ENCODE data around the gene SYT14. TPM values are rescaled to one million over a fixed set of nuclear protein-coding genes. Genes with fewer than 3 reads are reported as not detected.

Gene SYT14
- total RNA-seq, 1 experiment from 2014 or later = 12.0 TPM

DNA sequence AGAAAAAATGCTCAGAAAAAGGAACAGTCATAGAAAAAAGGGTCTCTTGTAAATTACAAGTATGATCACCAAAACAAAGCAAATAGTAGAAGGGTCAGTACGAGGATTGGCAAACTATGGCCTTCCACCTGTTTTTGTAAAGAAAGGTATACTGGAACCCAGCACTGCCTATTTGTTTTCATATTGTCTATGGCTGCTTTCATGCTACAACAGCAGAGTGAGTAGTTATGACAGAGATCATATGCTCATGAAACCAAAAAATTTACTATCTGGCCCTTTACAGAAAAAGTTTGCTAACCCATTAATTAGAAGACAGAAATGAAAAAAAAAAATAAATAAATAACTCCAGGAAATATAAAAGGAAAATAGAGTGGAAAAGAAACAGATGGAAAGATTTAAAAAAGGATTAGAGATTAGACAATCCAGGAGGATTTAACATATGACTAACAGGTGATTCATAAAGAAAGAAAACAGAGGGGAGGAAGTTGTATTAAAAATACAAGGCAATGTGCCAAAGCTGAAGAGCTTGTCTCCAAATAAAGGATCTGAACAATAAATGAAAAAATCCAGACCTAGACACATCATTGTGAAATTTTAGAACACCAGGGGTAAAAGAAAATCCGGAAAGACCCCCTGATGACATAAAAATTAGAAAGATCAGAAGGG lies 186.0 kb downstream of the SYT14 start:
- Mint-ChIP-seq H3K36me3 (no peaks in the 10 kb centered on the region), H3K27ac (no peak overlapping the region), H3K4me3 (no peak overlapping the region), H3K27me3 (ENCODE audit: low read depth) (no peaks in the 10 kb centered on the region), H3K9me3 (0 out of 2 replicates have a peak, but pooled peaks cover 3% of the 10 kb centered on the region), H3K4me1 (peaks cover 11% of the 10 kb centered on the region)
- DNase-seq (ENCODE audit: low spot score) (no peak), ATAC-seq (no peak)
- TF ChIP-seq STAT6 (CRISPR knock-in tag; conservative IDR thresholded peaks at IDR 0.05; ENCODE audit: low read depth) (no peak), ZNF416 (CRISPR knock-in tag; IDR thresholded peaks at IDR 0.05) (no peak), NR3C1 (CRISPR knock-in tag; conservative IDR thresholded peaks at IDR 0.05; ENCODE audit: low read depth) (no peak), HMGA2 (CRISPR knock-in tag; IDR thresholded peaks at IDR 0.05) (no peak)
- TF ChIP-seq, protein P1, sequence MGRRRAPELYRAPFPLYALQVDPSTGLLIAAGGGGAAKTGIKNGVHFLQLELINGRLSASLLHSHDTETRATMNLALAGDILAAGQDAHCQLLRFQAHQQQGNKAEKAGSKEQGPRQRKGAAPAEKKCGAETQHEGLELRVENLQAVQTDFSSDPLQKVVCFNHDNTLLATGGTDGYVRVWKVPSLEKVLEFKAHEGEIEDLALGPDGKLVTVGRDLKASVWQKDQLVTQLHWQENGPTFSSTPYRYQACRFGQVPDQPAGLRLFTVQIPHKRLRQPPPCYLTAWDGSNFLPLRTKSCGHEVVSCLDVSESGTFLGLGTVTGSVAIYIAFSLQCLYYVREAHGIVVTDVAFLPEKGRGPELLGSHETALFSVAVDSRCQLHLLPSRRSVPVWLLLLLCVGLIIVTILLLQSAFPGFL (CRISPR knock-in tag; IDR thresholded peaks at IDR 0.05; ENCODE audit: borderline replicate concordance) = no peak
- TF ChIP-seq, protein P2, sequence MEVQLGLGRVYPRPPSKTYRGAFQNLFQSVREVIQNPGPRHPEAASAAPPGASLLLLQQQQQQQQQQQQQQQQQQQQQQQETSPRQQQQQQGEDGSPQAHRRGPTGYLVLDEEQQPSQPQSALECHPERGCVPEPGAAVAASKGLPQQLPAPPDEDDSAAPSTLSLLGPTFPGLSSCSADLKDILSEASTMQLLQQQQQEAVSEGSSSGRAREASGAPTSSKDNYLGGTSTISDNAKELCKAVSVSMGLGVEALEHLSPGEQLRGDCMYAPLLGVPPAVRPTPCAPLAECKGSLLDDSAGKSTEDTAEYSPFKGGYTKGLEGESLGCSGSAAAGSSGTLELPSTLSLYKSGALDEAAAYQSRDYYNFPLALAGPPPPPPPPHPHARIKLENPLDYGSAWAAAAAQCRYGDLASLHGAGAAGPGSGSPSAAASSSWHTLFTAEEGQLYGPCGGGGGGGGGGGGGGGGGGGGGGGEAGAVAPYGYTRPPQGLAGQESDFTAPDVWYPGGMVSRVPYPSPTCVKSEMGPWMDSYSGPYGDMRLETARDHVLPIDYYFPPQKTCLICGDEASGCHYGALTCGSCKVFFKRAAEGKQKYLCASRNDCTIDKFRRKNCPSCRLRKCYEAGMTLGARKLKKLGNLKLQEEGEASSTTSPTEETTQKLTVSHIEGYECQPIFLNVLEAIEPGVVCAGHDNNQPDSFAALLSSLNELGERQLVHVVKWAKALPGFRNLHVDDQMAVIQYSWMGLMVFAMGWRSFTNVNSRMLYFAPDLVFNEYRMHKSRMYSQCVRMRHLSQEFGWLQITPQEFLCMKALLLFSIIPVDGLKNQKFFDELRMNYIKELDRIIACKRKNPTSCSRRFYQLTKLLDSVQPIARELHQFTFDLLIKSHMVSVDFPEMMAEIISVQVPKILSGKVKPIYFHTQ (CRISPR knock-in tag; IDR thresholded peaks at IDR 0.05) = no peak
- TF ChIP-seq, protein P3, sequence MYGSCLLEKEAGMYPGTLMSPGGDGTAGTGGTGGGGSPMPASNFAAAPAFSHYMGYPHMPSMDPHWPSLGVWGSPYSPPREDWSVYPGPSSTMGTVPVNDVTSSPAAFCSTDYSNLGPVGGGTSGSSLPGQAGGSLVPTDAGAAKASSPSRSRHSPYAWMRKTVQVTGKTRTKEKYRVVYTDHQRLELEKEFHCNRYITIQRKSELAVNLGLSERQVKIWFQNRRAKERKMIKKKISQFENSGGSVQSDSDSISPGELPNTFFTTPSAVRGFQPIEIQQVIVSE (CRISPR knock-in tag; IDR thresholded peaks at IDR 0.05; ENCODE audit: borderline replicate concordance) = no peak
- POLR2A ChIA-PET = no interaction called here
- CTCF ChIA-PET = no interaction called here

DNA sequence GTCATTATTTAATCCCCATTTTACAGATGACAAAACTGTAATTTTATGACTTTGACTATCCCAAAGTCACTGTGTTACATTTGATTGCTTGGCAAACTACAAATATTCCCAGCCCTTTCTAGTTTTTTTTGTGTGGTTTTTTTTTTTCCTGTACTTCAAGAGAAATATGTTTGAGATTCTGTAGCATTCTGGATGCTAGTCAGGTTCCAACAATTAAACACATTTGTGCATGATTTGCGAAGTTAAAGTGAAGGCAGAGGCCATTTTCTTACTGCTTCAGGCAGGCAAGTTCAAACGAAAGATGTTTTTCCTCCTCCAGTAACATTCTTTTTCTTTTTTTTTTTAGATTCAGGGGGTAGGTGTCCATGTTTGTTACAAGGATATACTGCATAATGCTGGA lies 186.7 kb downstream of the SYT14 start:
- TF ChIP-seq, protein P4, sequence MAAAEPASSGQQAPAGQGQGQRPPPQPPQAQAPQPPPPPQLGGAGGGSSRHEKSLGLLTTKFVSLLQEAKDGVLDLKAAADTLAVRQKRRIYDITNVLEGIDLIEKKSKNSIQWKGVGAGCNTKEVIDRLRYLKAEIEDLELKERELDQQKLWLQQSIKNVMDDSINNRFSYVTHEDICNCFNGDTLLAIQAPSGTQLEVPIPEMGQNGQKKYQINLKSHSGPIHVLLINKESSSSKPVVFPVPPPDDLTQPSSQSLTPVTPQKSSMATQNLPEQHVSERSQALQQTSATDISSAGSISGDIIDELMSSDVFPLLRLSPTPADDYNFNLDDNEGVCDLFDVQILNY (CRISPR knock-in tag; IDR thresholded peaks at IDR 0.05) = no peak
- TF ChIP-seq SMAD4 (CRISPR knock-in tag; IDR thresholded peaks at IDR 0.05) = no peak
- TF ChIP-seq, protein P5, sequence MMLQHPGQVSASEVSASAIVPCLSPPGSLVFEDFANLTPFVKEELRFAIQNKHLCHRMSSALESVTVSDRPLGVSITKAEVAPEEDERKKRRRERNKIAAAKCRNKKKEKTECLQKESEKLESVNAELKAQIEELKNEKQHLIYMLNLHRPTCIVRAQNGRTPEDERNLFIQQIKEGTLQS (CRISPR knock-in tag; conservative IDR thresholded peaks at IDR 0.05) = no peak
- TF ChIP-seq SMAD3 (CRISPR knock-in tag; IDR thresholded peaks at IDR 0.05; ENCODE audit: borderline replicate concordance) = no peak
- TF ChIP-seq ZNF263 (CRISPR knock-in tag; IDR thresholded peaks at IDR 0.05; ENCODE audit: low read depth) = no peak
- TF ChIP-seq, protein P6, sequence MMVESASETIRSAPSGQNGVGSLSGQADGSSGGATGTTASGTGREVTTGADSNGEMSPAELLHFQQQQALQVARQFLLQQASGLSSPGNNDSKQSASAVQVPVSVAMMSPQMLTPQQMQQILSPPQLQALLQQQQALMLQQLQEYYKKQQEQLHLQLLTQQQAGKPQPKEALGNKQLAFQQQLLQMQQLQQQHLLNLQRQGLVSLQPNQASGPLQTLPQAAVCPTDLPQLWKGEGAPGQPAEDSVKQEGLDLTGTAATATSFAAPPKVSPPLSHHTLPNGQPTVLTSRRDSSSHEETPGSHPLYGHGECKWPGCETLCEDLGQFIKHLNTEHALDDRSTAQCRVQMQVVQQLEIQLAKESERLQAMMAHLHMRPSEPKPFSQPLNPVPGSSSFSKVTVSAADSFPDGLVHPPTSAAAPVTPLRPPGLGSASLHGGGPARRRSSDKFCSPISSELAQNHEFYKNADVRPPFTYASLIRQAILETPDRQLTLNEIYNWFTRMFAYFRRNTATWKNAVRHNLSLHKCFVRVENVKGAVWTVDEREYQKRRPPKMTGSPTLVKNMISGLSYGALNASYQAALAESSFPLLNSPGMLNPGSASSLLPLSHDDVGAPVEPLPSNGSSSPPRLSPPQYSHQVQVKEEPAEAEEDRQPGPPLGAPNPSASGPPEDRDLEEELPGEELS (CRISPR knock-in tag; IDR thresholded peaks at IDR 0.05) = no peak
- TF ChIP-seq FOXK1 (CRISPR knock-in tag; IDR thresholded peaks at IDR 0.05) = no peak
- TF ChIP-seq, protein P1 (CRISPR knock-in tag; IDR thresholded peaks at IDR 0.05; ENCODE audit: borderline replicate concordance) = no peak
- no peak for TF ChIP-seq MYBL2 (CRISPR knock-in tag; IDR thresholded peaks at IDR 0.05)
- TF ChIP-seq, protein P7, sequence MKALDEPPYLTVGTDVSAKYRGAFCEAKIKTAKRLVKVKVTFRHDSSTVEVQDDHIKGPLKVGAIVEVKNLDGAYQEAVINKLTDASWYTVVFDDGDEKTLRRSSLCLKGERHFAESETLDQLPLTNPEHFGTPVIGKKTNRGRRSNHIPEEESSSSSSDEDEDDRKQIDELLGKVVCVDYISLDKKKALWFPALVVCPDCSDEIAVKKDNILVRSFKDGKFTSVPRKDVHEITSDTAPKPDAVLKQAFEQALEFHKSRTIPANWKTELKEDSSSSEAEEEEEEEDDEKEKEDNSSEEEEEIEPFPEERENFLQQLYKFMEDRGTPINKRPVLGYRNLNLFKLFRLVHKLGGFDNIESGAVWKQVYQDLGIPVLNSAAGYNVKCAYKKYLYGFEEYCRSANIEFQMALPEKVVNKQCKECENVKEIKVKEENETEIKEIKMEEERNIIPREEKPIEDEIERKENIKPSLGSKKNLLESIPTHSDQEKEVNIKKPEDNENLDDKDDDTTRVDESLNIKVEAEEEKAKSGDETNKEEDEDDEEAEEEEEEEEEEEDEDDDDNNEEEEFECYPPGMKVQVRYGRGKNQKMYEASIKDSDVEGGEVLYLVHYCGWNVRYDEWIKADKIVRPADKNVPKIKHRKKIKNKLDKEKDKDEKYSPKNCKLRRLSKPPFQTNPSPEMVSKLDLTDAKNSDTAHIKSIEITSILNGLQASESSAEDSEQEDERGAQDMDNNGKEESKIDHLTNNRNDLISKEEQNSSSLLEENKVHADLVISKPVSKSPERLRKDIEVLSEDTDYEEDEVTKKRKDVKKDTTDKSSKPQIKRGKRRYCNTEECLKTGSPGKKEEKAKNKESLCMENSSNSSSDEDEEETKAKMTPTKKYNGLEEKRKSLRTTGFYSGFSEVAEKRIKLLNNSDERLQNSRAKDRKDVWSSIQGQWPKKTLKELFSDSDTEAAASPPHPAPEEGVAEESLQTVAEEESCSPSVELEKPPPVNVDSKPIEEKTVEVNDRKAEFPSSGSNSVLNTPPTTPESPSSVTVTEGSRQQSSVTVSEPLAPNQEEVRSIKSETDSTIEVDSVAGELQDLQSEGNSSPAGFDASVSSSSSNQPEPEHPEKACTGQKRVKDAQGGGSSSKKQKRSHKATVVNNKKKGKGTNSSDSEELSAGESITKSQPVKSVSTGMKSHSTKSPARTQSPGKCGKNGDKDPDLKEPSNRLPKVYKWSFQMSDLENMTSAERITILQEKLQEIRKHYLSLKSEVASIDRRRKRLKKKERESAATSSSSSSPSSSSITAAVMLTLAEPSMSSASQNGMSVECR (CRISPR knock-in tag; IDR thresholded peaks at IDR 0.05; ENCODE audit: borderline replicate concordance) = no peak
- H3K27me3 Mint-ChIP-seq (ENCODE audit: low read depth) = no peaks in the 10 kb centered on the region
- ATAC-seq = no peak
- CTCF ChIA-PET = interaction anchor here (0.8 kb wide), 1 partner anchor 186 kb away, joined by 3 read pairs; no protein-coding TSS in a partner anchor
- H3K4me3 Mint-ChIP-seq = no peak overlapping the region
- DNase-seq (ENCODE audit: low spot score) = no peak
- POLR2A ChIA-PET = no interaction called here
- no peaks in the 10 kb centered on the region for H3K36me3 Mint-ChIP-seq
- peaks cover 9% of the 10 kb centered on the region for H3K4me1 Mint-ChIP-seq
- 0 out of 2 replicates have a peak, but pooled peaks cover 3% of the 10 kb centered on the region for H3K9me3 Mint-ChIP-seq
- no peak overlapping the region for H3K27ac Mint-ChIP-seq

All from WTC11 (cell line).